ENCODE results near the gene ARRB1. TPM values are rescaled to one million over a fixed set of nuclear protein-coding genes. Genes with fewer than 3 reads are reported as not detected.

The ARRB1 gene
- total RNA-seq, 1 donor from 2014 or later, result 8.8 TPM

DNA sequence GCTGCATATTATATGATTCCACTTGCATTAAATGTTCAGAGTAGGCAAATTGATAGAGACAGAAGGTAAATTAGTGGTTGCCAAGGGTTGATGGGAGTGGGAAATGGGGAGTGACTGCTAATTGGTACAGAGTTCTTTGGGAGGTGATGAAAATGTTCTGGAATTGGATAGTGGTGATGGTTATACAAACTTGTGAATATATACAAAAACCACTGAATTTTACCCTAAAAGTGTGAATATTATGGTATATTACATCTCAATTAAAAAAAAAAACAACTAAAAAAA lies 52.5 kb downstream of the ARRB1 start:
- Histone ChIP-seq H3K36me3 (ENCODE audit: control insufficient read depth, insufficient read depth, low read length) (no peaks in the 10 kb centered on the region), H3K4me3 (ENCODE audit: low read depth, low read length) (no peak overlapping the region), H3K27me3 (ENCODE audit: control insufficient read depth, insufficient read depth, low read length) (no peaks in the 10 kb centered on the region)
- no peak for DNase-seq (ENCODE audit: low read depth)
- TF ChIP-seq, protein P1, sequence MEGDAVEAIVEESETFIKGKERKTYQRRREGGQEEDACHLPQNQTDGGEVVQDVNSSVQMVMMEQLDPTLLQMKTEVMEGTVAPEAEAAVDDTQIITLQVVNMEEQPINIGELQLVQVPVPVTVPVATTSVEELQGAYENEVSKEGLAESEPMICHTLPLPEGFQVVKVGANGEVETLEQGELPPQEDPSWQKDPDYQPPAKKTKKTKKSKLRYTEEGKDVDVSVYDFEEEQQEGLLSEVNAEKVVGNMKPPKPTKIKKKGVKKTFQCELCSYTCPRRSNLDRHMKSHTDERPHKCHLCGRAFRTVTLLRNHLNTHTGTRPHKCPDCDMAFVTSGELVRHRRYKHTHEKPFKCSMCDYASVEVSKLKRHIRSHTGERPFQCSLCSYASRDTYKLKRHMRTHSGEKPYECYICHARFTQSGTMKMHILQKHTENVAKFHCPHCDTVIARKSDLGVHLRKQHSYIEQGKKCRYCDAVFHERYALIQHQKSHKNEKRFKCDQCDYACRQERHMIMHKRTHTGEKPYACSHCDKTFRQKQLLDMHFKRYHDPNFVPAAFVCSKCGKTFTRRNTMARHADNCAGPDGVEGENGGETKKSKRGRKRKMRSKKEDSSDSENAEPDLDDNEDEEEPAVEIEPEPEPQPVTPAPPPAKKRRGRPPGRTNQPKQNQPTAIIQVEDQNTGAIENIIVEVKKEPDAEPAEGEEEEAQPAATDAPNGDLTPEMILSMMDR (IDR thresholded peaks at IDR 0.05; ENCODE audit: insufficient read depth, low read length, poor library complexity, severe bottlenecking), result no peak

DNA sequence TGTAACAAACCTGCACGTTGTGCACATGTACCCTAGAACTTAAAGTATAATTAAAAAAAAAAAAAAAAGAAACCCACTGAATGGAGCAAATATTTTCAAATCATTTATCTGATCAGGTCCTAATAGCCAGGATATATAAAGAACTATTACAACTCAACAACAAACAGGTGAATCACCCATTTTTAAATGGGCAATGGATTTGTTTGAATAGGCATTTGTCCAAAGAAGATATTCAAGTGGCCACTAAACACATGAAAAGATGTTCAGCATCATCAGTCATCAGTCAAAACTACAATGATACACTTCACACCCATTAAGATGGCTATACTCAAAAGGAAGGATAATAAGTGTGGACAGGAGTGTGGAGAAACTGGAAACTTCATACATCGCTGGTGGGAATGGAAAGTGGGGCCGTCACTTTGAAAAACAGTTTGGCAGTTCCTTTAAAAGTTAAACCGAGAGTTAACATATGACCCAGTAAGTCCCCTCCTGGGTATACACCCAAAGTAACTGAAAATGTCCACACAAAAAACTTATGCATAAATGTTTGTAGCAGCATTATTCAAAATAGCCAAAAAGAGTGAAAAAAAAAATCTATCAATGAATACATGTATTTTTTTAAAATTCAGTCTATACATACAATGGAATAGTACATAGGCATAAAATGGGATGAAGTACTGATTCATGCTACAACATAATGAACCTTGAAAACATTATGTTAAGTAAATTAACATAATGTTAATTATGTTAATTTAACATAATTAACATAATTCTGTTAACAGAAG lies 53.1 kb downstream of the ARRB1 start:
- TF ChIP-seq, protein P1 (IDR thresholded peaks at IDR 0.05; ENCODE audit: insufficient read depth, low read length, poor library complexity, severe bottlenecking), result no peak
- H3K27me3 ChIP-seq (ENCODE audit: control insufficient read depth, insufficient read depth, low read length), result no peaks in the 10 kb centered on the region
- no peaks in the 10 kb centered on the region for H3K36me3 ChIP-seq (ENCODE audit: control insufficient read depth, insufficient read depth, low read length)
- no peak overlapping the region for H3K4me3 ChIP-seq (ENCODE audit: low read depth, low read length)
- DNase-seq (ENCODE audit: low read depth), result no peak

- no peaks in the 10 kb centered on the region for H3K36me3 ChIP-seq (ENCODE audit: control insufficient read depth, insufficient read depth, low read length)
- TF ChIP-seq, protein P1 (IDR thresholded peaks at IDR 0.05; ENCODE audit: insufficient read depth, low read length, poor library complexity, severe bottlenecking), result no peak
- no peak for DNase-seq (ENCODE audit: low read depth)
- H3K4me3 ChIP-seq (ENCODE audit: low read depth, low read length), result no peak overlapping the region
- H3K27me3 ChIP-seq (ENCODE audit: control insufficient read depth, insufficient read depth, low read length), result no peaks in the 10 kb centered on the region
Measured at GRCh38 chr11:75293903-75294302, 57.6 kb downstream of the ARRB1 start.

DNA sequence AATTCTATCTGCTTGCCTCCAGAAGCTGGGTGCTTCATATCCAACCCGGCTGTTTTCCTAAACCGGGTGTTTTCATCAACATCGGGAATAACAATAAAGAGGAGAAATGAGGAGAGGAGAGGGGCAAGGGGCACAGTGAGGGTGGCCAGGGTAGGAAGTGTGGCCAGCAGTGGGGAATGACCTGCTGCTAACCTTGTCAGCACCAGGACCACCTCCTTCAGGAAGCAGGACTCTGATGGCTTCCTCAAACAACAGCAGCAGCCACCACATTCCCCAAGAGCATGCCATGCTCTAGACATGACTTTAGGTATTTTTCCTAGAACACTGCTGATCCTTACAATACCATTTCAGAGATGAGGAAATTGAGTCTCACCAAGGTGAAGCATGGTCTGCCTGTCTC lies 58.5 kb downstream of the ARRB1 start:
- no peak overlapping the region for H3K4me3 ChIP-seq (ENCODE audit: low read depth, low read length)
- H3K36me3 ChIP-seq (ENCODE audit: control insufficient read depth, insufficient read depth, low read length), result no peaks in the 10 kb centered on the region
- TF ChIP-seq, protein P1 (IDR thresholded peaks at IDR 0.05; ENCODE audit: insufficient read depth, low read length, poor library complexity, severe bottlenecking), result no peak
- DNase-seq (ENCODE audit: low read depth), result no peak
- H3K27me3 ChIP-seq (ENCODE audit: control insufficient read depth, insufficient read depth, low read length), result no peaks in the 10 kb centered on the region

GRCh38 chr11:75291741-75292140 lies 59.7 kb downstream of the ARRB1 start:
- H3K4me3 ChIP-seq (ENCODE audit: low read depth, low read length), result no peak overlapping the region
- DNase-seq (ENCODE audit: low read depth), result no peak
- H3K36me3 ChIP-seq (ENCODE audit: control insufficient read depth, insufficient read depth, low read length), result no peaks in the 10 kb centered on the region
- H3K27me3 ChIP-seq (ENCODE audit: control insufficient read depth, insufficient read depth, low read length), result no peaks in the 10 kb centered on the region
- TF ChIP-seq, protein P1 (IDR thresholded peaks at IDR 0.05; ENCODE audit: insufficient read depth, low read length, poor library complexity, severe bottlenecking), result no peak

GRCh38 chr11:75289919-75290318 lies 61.5 kb downstream of the ARRB1 start:
- no peak for DNase-seq (ENCODE audit: low read depth)

More at GRCh38 chr11:75289919-75290318, 61.5 kb downstream of the ARRB1 start:
- no peaks in the 10 kb centered on the region for H3K27me3 ChIP-seq (ENCODE audit: control insufficient read depth, insufficient read depth, low read length)
- TF ChIP-seq, protein P1 (IDR thresholded peaks at IDR 0.05; ENCODE audit: insufficient read depth, low read length, poor library complexity, severe bottlenecking), result no peak
- H3K36me3 ChIP-seq (ENCODE audit: control insufficient read depth, insufficient read depth, low read length), result no peaks in the 10 kb centered on the region
- H3K4me3 ChIP-seq (ENCODE audit: low read depth, low read length), result no peak overlapping the region
